IPS DF 6.9 (cell line): ENCODE results near the gene GFPT2.
"Not testable (repeated sequence)": the region's sequence is repeated elsewhere in the genome, so short reads cannot be mapped to it uniquely, and the experiment has no call there.

ENCODE experiments used
- DNase-seq: peaks from one replicate; pipeline ENCODE4 v3.0.0-alpha.2; 2013; ENCODE audit warnings: low read depth, low spot score
- H3K27ac ChIP-seq: one replicate; pipeline ENCODE4 v1.5.1; 2013; ENCODE audit warnings: low read length, control low read depth
- H3K27me3 ChIP-seq: 2 replicates; pipeline ENCODE4 v1.6.1; 2013; ENCODE audit warnings: mild to moderate bottlenecking, low read length; ENCODE audit not compliant: control insufficient read depth, insufficient read depth
- H3K36me3 ChIP-seq: 2 replicates; pipeline ENCODE4 v1.6.1; 2013; ENCODE audit warnings: low read length; ENCODE audit not compliant: control insufficient read depth, insufficient read depth
- H3K4me1 ChIP-seq: 2 replicates; pipeline ENCODE4 v1.6.1; 2013; ENCODE audit warnings: low read length; ENCODE audit not compliant: control insufficient read depth, insufficient read depth
- H3K4me3 ChIP-seq: 2 replicates; pipeline ENCODE4 v1.5.1; 2013; ENCODE audit warnings: mild to moderate bottlenecking, low read length
- H3K9me3 ChIP-seq: 2 replicates; pipeline ENCODE4 v1.6.1; 2013; ENCODE audit warnings: low read length, inconsistent platforms; ENCODE audit not compliant: control insufficient read depth, insufficient read depth
- WGBS: extraction: QIAGEN DNeasy Blood & Tissue Kit; methylation state at CpG from one replicate; pipeline ENCODE4 v1.1.7; 2013; ENCODE audit warnings: mixed read lengths, missing lambda C conversion rate; ENCODE audit not compliant: insufficient read length, insufficient coverage; 5-methylcytosine and 5-hydroxymethylcytosine counted together

GFPT2 gene

DNA sequence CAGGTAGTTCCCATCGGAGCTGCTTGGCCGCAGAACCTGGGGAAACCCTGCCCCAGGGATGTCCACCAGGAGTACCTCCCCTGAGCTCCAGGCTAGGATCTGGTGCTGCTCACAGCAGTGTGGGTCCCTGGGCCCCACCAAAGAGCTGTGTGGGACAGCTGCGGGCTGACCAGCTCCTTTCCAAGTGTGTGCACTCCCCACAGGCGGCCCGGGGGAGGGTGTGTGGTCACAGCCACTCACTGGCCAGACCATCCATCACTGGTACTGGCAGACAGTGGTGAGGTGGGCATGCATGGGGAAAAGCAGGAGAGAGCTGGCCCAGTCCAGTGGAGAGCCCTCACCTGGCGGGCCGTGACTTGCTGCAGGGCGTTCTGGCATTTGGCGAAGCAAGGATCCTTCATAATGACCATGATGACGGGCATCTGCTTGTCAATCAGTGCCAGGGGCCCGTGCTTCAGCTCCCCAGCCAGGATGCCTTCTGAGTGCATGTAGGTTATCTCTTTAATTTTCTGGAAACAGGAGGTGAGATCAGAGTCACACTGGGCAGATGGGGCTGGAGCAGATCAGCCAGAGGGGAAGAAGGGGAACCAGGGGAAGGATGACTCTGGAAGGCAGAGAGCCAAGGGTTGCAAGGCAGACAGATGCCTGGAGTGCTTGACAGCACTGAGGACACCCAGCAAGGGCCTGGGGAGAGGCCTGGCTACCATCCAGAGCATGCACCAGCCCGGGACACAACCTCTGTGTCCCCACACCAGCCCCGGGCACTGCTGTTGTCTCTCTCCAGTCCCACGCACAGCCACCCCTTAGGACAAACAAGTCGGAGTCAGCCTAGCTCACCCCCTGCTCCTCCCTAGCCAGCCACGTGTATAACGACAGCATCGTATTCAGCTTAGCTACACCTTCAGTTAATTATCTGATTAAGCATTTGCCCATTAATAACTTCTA is 48.4 kb downstream of the GFPT2 start:
- peaks cover 47% of the 10 kb centered on the region for H3K36me3 ChIP-seq
- no CpG with 5 or more reads among the region's 18 CpGs for WGBS
- no peaks in the 10 kb centered on the region for H3K27me3 ChIP-seq
- DNase-seq = no peak
- H3K4me3 ChIP-seq = no peak overlapping the region
- H3K9me3 ChIP-seq = no peaks in the 10 kb centered on the region
- H3K27ac ChIP-seq = no peak overlapping the region
- H3K4me1 ChIP-seq = no peaks in the 10 kb centered on the region

DNA sequence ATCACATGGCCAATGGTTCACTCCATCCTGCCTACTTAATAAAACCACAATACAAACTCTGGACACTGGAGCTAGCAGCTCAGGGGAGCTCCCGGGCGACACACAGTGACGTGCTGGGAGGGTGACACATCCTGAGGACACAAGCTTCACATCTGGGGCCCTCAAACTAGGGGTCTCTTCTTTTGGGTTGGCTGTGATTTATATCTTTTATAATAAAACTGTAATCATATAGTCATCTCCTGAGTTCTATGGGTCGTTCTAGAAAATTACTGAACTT is 49.2 kb downstream of the GFPT2 start:
- no CpG with 5 or more reads among the region's 4 CpGs for WGBS
- Histone ChIP-seq H3K4me1 (no peaks in the 10 kb centered on the region), H3K36me3 (peaks cover 45% of the 10 kb centered on the region)

DNA sequence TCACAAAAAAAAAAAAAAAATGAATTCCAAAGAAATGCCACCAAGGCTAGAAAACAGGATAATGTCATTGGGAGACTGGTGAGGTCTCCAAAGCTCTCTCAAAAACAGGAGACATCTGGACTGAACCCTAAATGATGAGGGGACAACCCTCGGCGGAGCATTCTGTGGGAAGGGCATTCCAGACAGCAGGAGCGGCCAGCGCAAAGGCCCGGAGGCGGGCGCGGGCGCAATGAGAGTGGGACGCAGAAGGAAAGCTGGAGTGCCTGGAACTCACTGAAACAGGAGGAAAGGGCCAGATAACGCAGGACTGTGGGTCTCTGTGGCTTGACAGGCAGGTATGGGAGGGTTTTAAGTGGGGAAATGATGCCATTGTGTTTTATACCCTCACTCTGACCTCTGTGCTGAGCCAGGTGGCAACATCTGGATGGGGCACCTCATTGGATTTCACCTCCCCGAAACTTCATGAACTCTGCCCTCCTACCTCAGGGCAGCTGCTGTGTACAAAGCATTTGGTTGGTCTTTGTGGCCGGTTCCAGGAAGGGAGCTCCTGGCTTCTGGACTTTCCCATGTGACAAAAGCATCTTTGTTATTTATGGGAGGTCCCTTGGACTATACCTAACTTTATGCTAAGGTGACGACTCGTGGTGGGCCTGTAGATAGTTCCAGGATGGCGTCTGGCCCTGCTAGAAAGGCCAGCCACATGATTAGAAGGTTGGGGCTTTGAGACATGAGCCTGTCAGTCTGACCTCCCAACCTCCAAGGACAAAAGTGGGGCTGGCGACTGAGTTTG is 49.7 kb downstream of the GFPT2 start:
- no peak for DNase-seq
- no peaks in the 10 kb centered on the region for H3K9me3 ChIP-seq
- H3K27me3 ChIP-seq = no peaks in the 10 kb centered on the region
- peaks cover 45% of the 10 kb centered on the region for H3K36me3 ChIP-seq
- no CpG with 5 or more reads among the region's 17 CpGs for WGBS
- no peaks in the 10 kb centered on the region for H3K4me1 ChIP-seq
- no peak overlapping the region for H3K4me3 ChIP-seq
- no peak overlapping the region for H3K27ac ChIP-seq

More for the DNA sequence above, 49.2 kb downstream of the GFPT2 start:
- Histone ChIP-seq H3K27ac (no peak overlapping the region), H3K27me3 (no peaks in the 10 kb centered on the region), H3K4me3 (no peak overlapping the region), H3K9me3 (no peaks in the 10 kb centered on the region)
- DNase-seq = no peak

DNA sequence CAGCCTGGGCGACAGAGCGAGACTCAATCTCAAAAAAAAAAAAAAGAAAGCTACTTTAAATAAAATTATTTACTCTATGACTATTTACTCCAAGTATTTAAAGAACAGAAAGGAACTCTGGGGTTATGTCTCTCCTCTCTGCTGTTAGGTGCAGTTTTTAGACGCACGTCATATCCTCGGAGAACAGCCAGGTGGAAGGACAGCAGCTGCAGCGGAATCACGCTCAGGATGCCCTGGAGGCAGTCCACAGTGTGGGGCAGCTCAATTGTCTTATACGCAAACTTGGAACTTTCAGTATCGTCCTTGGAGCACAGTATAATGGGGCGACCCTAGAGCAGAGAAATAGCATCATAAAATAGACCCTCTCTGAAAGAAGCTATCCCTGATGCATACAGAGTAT is 50.9 kb downstream of the GFPT2 start:
- DNase-seq = no peak
- H3K27me3 ChIP-seq = no peaks in the 10 kb centered on the region
- H3K27ac ChIP-seq = no peak overlapping the region
- no peaks in the 10 kb centered on the region for H3K4me1 ChIP-seq
- H3K4me3 ChIP-seq = no peak overlapping the region
- WGBS = no CpG with 5 or more reads among the region's 10 CpGs
- H3K9me3 ChIP-seq = no peaks in the 10 kb centered on the region
- peaks cover 42% of the 10 kb centered on the region for H3K36me3 ChIP-seq

DNA sequence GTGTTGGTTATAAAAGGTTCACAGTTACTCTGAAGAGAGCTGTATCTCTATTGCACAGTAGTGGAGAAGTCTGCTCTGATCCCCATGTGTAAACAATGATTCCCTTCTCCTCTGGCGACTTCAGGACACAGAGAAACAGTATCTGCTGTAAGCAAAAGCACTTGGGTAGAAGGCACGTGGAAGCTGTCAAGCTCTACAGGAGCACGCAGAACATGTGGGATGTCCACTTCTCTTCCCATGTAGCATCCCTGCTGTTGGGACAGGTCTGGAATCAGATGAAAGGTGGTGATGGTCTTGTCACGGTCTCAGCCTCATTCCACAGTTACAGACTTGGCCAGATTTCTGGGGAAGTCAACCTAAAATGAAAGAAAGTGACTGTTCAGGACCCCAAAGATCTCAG is 51.9 kb downstream of the GFPT2 start:
- H3K4me3 ChIP-seq = no peak overlapping the region
- peaks cover 40% of the 10 kb centered on the region for H3K36me3 ChIP-seq

DNA sequence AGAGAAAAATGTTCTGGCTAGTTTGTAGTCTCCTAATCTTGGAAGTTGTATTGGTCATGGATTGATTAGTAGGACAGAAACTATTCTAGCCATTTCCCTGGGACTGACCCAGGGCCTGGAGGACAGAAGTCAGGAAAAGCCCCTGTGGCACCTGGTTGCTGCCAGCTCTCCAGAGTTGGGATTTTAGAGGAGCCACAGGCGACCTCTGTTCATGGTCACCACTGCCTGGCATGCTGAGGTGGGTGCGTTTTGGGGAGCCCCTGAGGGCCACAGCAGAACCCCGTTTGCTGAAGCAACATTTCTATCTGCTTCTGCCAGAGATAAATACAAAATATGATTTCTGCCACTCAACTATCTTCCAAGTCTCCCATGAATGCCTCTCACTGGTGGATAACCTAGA is 53.6 kb downstream of the GFPT2 start:
- no CpG with 5 or more reads among the region's 3 CpGs for WGBS
- Histone ChIP-seq H3K4me3 (no peak overlapping the region), H3K36me3 (peaks cover 26% of the 10 kb centered on the region), H3K27ac (no peak overlapping the region), H3K9me3 (no peaks in the 10 kb centered on the region), H3K4me1 (0 out of 2 replicates have a peak, but pooled peaks cover under 1% of the 10 kb centered on the region), H3K27me3 (no peaks in the 10 kb centered on the region)
- DNase-seq = no peak

More for the DNA sequence above, 51.9 kb downstream of the GFPT2 start:
- no peak overlapping the region for H3K27ac ChIP-seq
- H3K27me3 ChIP-seq = no peaks in the 10 kb centered on the region
- WGBS = no CpG with 5 or more reads among the region's 4 CpGs
- H3K4me1 ChIP-seq = no peaks in the 10 kb centered on the region
- DNase-seq = no peak
- no peaks in the 10 kb centered on the region for H3K9me3 ChIP-seq

DNA sequence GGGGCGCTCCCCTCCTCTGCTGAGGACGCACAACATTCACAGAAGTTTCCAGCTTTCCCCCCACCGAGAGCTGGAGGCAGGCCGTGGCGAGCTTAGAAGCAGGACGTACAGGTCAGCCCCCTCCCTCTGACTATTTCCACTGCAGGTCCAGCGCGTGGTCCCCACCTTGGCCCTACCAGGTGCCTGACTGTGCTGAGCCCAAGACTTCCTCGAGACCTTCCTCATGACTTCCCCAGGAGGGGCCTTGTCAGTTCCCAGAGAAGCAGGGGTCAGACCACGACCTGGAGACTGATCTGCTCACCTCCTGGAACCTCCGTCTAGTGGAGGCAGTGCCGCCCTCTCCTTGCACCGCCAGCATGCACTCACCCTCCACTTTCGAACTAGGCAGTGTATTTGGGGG is 54.1 kb downstream of the GFPT2 start:
- H3K27me3 ChIP-seq = not testable (repeated sequence)

DNA sequence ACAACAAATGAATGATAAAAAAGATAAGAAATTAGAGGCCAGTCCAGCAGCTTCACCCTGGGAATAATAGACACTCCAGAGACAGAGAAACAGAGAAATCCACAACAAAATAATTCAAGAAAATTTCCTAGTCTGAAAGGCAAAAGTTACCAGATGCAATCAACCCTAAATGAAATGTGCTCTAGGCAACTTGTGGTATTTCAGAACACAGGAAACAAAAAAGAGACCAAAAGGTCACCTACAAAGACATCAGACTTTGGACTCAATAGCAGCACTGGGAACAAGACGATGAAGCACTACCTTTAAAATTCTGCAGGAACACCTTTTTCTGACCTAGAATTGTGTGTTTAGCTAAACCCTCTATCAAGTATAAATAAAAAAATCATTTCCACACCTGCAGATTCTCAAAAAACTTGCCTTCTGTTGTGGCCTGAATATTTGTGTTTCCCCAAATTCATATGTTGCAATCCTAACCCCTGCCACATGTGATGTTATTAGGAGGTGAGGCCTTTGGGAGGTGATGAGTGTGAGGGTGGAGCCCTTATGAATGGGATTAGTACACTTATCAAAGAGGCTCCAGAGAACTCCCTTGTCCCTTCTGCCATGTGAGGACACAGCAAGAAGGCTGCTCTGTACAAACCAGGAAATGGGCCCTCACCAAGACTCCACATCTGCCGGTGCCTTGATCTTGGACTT is 55.4 kb downstream of the GFPT2 start:
- WGBS = no CpG with 5 or more reads among the region's 2 CpGs

More for the DNA sequence above, 54.1 kb downstream of the GFPT2 start:
- not testable (repeated sequence) for DNase-seq, H3K9me3 ChIP-seq, H3K27ac ChIP-seq, H3K4me1 ChIP-seq, H3K4me3 ChIP-seq
- peaks cover 22% of the 10 kb centered on the region for H3K36me3 ChIP-seq
- no CpG with 5 or more reads among the region's 14 CpGs for WGBS

DNA sequence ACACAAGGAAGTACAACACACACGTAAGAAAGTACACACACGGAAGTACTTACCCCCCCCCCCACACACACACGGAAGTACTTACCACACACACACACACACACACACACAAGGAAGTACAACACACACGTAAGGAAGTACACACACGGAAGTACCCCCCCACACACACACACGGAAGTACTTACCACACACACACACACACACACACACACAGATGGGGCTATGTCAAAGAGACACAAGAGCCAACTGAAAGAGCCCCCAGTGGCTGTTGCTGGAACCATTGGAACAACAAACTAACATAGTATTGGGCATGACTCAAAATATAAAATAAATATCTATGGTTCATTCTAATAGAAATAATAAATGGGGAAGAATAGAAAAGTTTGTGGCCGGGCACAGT is 56.4 kb downstream of the GFPT2 start:
- no peak for DNase-seq
- Histone ChIP-seq H3K27me3 (no peaks in the 10 kb centered on the region), H3K9me3 (no peaks in the 10 kb centered on the region), H3K4me1 (peaks cover 5% of the 10 kb centered on the region; the same call in 1 of the 2 replicates), H3K27ac (no peak overlapping the region), H3K4me3 (no peak overlapping the region), H3K36me3 (peaks cover 8% of the 10 kb centered on the region; the same call in 1 of the 2 replicates)
- WGBS = no CpG with 5 or more reads among the region's 7 CpGs

More for the DNA sequence above, 55.4 kb downstream of the GFPT2 start:
- Histone ChIP-seq H3K4me3 (no peak overlapping the region), H3K27me3 (no peaks in the 10 kb centered on the region), H3K27ac (no peak overlapping the region), H3K36me3 (peaks cover 13% of the 10 kb centered on the region; the same call in 1 of the 2 replicates), H3K4me1 (peaks cover 5% of the 10 kb centered on the region; the same call in 1 of the 2 replicates), H3K9me3 (no peaks in the 10 kb centered on the region)
- DNase-seq = no peak

DNA sequence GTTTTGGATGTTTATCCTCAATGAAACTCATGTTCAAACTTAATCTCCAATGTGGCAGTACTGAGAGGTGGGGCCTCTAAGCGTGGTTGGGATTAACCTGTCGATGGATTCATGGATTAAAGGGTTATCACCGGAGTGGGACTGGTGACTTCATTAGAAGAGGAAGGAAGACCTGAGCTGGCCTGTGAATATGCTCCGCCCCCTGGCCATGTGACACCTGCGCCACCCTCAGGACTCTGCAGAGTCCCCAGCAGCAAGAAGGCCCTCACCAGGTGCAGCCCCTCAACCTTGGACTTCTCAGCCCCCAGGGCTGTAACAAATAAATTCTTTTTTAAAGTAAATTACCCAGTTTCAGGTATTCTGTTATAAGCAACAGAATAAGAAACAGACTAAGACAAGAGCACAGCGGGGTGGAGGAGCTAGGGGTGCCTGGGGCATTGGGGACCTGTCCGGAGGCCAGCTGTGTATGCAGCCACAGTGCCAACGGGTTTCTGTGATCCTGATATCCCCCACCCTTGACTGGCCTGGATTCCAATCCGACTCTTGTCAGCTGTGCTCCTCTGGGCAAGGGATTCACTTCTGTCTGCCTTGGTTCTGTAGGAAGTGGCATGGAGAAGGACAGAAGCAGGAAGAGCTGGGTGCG is 58.1 kb downstream of the GFPT2 start:
- DNase-seq = no peak
- no peak overlapping the region for H3K27ac ChIP-seq
- H3K9me3 ChIP-seq = no peaks in the 10 kb centered on the region
- WGBS = no CpG with 5 or more reads among the region's 10 CpGs
- peaks cover 5% of the 10 kb centered on the region; the same call in 1 of the 2 replicates for H3K4me1 ChIP-seq
- no peaks in the 10 kb centered on the region for H3K27me3 ChIP-seq
- no peak overlapping the region for H3K4me3 ChIP-seq
- no peaks in the 10 kb centered on the region for H3K36me3 ChIP-seq
